HEK293T (cell line): ENCODE data around the gene SLC25A19.

Source experiments
- FOXM1 ChIP-seq: fragments of 450-650 bp; IDR thresholded peaks from 2 replicates; pipeline ENCODE4 v1.6.1; 2017; ENCODE audit warnings: mild to moderate bottlenecking, borderline replicate concordance
- SUZ12 ChIP-seq: fragments of 450-650 bp; IDR thresholded peaks from 2 replicates; pipeline ENCODE4 v1.6.1; 2016; ENCODE audit warnings: mild to moderate bottlenecking
- ZNF384 ChIP-seq: fragments of 450-650 bp; IDR thresholded peaks from 2 replicates; pipeline ENCODE4 v1.6.1; 2016

DNA sequence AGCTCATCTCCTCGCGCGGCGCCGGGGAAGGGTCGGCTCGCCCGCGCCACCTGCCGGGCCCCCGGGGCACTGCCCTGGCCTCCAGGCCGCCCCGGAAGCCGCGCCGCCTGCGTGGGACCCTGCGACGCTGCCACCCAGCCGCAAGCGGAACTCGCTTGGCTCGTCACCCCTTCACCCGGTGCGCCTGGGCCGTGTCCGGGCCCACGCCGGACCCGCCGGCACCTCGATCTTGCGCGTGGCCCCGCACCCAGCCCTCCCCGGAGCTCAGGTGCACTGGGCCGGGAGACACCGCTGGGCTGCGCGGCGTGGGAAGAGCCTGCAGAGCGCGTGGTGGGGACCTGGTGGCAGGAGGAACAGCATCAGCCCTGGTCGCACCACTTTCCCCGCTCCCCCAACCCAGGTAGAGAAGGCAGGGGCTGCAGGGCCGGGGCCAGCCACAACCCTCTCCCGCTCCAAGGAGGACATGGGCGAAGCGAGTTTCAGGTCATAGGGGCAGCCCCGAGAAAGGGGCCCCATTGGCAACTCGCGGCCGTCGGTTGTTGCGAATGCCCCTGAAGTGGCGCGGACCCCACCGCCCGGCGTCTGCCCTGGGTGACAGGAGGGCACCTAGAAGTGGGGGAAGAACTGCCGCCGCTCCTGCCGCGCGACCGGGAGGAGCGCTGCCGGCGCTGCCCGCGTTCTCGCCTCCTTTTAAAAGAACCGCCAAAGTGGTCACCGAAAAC, 17.8 kb downstream of the SLC25A19 start:
- TF ChIP-seq ZNF384, result no peak
- TF ChIP-seq SUZ12, result no peak
- no peak; the same call in 1 of the 2 replicates for TF ChIP-seq FOXM1
